ENCODE data around the gene RFTN1. TPM values are rescaled to one million over a fixed set of nuclear protein-coding genes. Genes with fewer than 3 reads are reported as not detected.

RFTN1 gene
- total and polyA plus RNA-seq, 2 of the 8 experiments (the other 6 are each of a cell fraction or from before 2014, with no cell fraction given), result 4.6 to 6.7 TPM

GRCh38 chr3:16513141-16514020, at the start of gene RFTN1 (continued):
- no peak for TF ChIP-seq CHD7 (IDR thresholded peaks at IDR 0.05; ENCODE audit: insufficient replicate concordance, low read length)
- no peak for TF ChIP-seq PHF8 (conservative IDR thresholded peaks at IDR 0.05; ENCODE audit: low read depth, low read length)
- TF ChIP-seq SIN3A (conservative IDR thresholded peaks at IDR 0.05 in 1 of 2, IDR thresholded peaks at IDR 0.05 in 1 of 2; ENCODE audit: low read depth in 1 of 2, low read length in 2 of 2), result 0 out of 4 replicates have a peak, but pooled peaks of 1 of the 2 experiments have one; percentile 35
- TF ChIP-seq CBX8 (IDR thresholded peaks at IDR 0.05; ENCODE audit: borderline replicate concordance, low read depth, low read length), result no peak
- peak; percentile 63 for TF ChIP-seq EZH2 (IDR thresholded peaks at IDR 0.05; ENCODE audit: low read depth, low read length, severe bottlenecking)
- TF ChIP-seq RNF2 (IDR thresholded peaks at IDR 0.05; ENCODE audit: borderline replicate concordance, low read depth, low read length, missing control alignments, poor library complexity, severe bottlenecking), result peak; percentile 39
- peak; percentile 6; the same call in 1 of the 2 replicates for TF ChIP-seq E2F6 (IDR thresholded peaks at IDR 0.05)

Measured in H1 (cell line).